ENCODE data around the gene RPAIN. TPM values are rescaled to one million over a fixed set of nuclear protein-coding genes. Genes with fewer than 3 reads are reported as not detected.

RPAIN gene
- total and polyA plus RNA-seq, 2 donors (not counting 1 experiment from before 2014, with no cell fraction given): 73.9 to 125 TPM

DNA sequence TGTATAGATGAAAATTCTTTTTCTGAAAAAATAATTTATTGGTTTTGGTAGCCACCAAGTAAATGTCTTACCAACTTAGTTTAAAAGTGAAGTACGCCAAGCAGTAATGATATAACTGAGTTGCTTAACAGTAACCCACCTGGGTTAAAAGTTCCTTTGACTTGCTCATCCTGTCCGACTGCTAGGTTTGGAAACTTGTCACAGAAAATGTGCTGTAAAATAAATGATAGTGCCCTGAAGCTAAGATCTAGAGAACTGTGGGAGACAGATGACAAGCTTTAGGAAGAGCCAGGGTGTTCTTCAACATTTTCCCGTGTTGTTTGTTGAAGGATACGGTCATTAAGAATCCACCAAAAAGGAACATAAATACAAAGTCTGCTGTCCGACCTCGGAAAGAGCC lies 61.0 kb downstream of the RPAIN start:
- no peaks in the 10 kb centered on the region for H3K27me3 Mint-ChIP-seq
- peaks cover 0 to 1% (median 0%) of the 10 kb centered on the region in 3 donors for H3K9me3 ChIP-seq (ENCODE audit: control extremely low read depth in 1 of 3, control insufficient read depth in 2 of 3, insufficient read depth in 1 of 3, low read length in 2 of 3)
- 80% methylated on average over 1 of the region's 6 CpGs for WGBS (ENCODE audit: insufficient coverage)
- H3K4me3 Mint-ChIP-seq: no peak overlapping the region
- H2AFZ ChIP-seq (ENCODE audit: insufficient read depth, low read depth, low read length, poor library complexity, severe bottlenecking): no peak overlapping the region
- CTCF ChIA-PET: no interaction called here
- peaks cover 9 to 15% of the 10 kb centered on the region in 2 donors for H3K4me1 ChIP-seq (ENCODE audit: control insufficient read depth in 2 of 2, insufficient read depth in 2 of 2, low read length in 2 of 2)
- no peak overlapping the region for H3K9ac ChIP-seq (ENCODE audit: low read length)
- peaks cover 26 to 80% of the 10 kb centered on the region in 2 experiments for H3K36me3 ChIP-seq (replicated peaks in 1 of 2; ENCODE audit: control extremely low read depth in 1 of 2, control insufficient read depth in 1 of 2, extremely low read depth in 1 of 2, insufficient read depth in 2 of 2, low read length in 1 of 2)
- no peak overlapping the region for H3K27ac ChIP-seq (ENCODE audit: low read length in 2 of 2)
- POLR2A ChIA-PET: no interaction called here
- H3K4me3 ChIP-seq (ENCODE audit: control extremely low read depth in 1 of 5, extremely low read depth in 1 of 5, insufficient read depth in 1 of 5, low read depth in 2 of 5, low read length in 4 of 5): no peak overlapping the region
- H3K27me3 ChIP-seq (replicated peaks in 1 of 4; ENCODE audit: control extremely low read depth in 1 of 4, control insufficient read depth in 3 of 4, insufficient read depth in 4 of 4, low read length in 3 of 4): no peaks in the 10 kb centered on the region
- no peak overlapping the region for H3K4me2 ChIP-seq (replicated peaks; ENCODE audit: low read depth, low read length, poor library complexity, severe bottlenecking)
- ATAC-seq (ENCODE audit: low read depth) (no peak), DNase-seq (no peak)
- peaks cover 33% of the 10 kb centered on the region for H4K20me1 ChIP-seq (ENCODE audit: control insufficient read depth, insufficient read depth, low read length, poor library complexity, severe bottlenecking)
- no peaks in the 10 kb centered on the region for H3K9me3 Mint-ChIP-seq (ENCODE audit: insufficient read depth)
- intact Hi-C loops (cut with micrococcal nuclease): loop anchor here (10.0 kb wide), 1 partner anchor 1174 kb away; the partner anchor contains the start of genes C17orf100 and MED31
- TF ChIP-seq, protein P1, sequence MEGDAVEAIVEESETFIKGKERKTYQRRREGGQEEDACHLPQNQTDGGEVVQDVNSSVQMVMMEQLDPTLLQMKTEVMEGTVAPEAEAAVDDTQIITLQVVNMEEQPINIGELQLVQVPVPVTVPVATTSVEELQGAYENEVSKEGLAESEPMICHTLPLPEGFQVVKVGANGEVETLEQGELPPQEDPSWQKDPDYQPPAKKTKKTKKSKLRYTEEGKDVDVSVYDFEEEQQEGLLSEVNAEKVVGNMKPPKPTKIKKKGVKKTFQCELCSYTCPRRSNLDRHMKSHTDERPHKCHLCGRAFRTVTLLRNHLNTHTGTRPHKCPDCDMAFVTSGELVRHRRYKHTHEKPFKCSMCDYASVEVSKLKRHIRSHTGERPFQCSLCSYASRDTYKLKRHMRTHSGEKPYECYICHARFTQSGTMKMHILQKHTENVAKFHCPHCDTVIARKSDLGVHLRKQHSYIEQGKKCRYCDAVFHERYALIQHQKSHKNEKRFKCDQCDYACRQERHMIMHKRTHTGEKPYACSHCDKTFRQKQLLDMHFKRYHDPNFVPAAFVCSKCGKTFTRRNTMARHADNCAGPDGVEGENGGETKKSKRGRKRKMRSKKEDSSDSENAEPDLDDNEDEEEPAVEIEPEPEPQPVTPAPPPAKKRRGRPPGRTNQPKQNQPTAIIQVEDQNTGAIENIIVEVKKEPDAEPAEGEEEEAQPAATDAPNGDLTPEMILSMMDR (IDR thresholded peaks at IDR 0.05): no peak
- no peak for TF ChIP-seq EZH2 (IDR thresholded peaks at IDR 0.05; ENCODE audit: borderline replicate concordance, insufficient read depth, low read depth, low read length, poor library complexity, severe bottlenecking)
- no peak overlapping the region for H3K27ac Mint-ChIP-seq
- peaks cover 28% of the 10 kb centered on the region for H3K4me1 Mint-ChIP-seq
- peaks cover 57% of the 10 kb centered on the region for H3K79me2 ChIP-seq (ENCODE audit: control insufficient read depth, insufficient read depth, low read length)

DNA sequence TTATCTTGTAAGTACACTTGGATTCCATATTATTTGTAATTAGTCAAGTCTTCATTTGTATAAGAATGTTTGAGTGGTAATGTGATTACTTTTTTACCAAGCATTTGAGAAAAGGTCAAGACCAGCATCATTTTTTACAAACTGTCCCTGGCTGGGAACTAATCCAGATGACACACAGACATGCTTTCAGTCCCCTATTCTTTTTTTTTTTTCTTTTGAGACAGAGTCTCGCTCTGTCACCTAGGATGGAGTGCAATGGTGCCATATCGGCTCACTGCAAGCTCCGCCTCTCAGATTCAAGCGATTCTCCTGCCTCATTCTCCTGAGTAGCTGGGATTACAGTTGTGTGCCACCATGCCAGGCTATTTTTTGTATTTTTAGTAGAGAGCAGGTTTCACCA lies 61.5 kb downstream of the RPAIN start:
- peaks cover 9 to 15% of the 10 kb centered on the region in 2 donors for H3K4me1 ChIP-seq (ENCODE audit: control insufficient read depth in 2 of 2, insufficient read depth in 2 of 2, low read length in 2 of 2)
- H3K9me3 ChIP-seq (ENCODE audit: control extremely low read depth in 1 of 3, control insufficient read depth in 2 of 3, insufficient read depth in 1 of 3, low read length in 2 of 3): peaks cover 0 to 1% (median 0%) of the 10 kb centered on the region in 3 donors
- Mint-ChIP-seq H3K4me3 (no peak overlapping the region), H3K27me3 (no peaks in the 10 kb centered on the region), H3K4me1 (peaks cover 28% of the 10 kb centered on the region), H3K27ac (no peak overlapping the region), H3K9me3 (ENCODE audit: insufficient read depth) (no peaks in the 10 kb centered on the region)
- POLR2A ChIA-PET: no interaction called here
- ATAC-seq (ENCODE audit: low read depth): no peak
- WGBS (ENCODE audit: insufficient coverage): 100% methylated on average over 4 of the region's 4 CpGs
- CTCF ChIA-PET: no interaction called here
- TF ChIP-seq EZH2 (IDR thresholded peaks at IDR 0.05; ENCODE audit: borderline replicate concordance, insufficient read depth, low read depth, low read length, poor library complexity, severe bottlenecking): no peak
- TF ChIP-seq, protein P1 (IDR thresholded peaks at IDR 0.05): no peak
- no peak overlapping the region for H3K4me3 ChIP-seq (ENCODE audit: control extremely low read depth in 1 of 5, extremely low read depth in 1 of 5, insufficient read depth in 1 of 5, low read depth in 2 of 5, low read length in 4 of 5)
- no peak overlapping the region for H2AFZ ChIP-seq (ENCODE audit: insufficient read depth, low read depth, low read length, poor library complexity, severe bottlenecking)
- intact Hi-C loops (cut with micrococcal nuclease): loop anchor here (10.0 kb wide), 1 partner anchor 1173 kb away; the partner anchor contains the start of genes C17orf100 and MED31
- H3K36me3 ChIP-seq (replicated peaks in 1 of 2; ENCODE audit: control extremely low read depth in 1 of 2, control insufficient read depth in 1 of 2, extremely low read depth in 1 of 2, insufficient read depth in 2 of 2, low read length in 1 of 2): peaks cover 26 to 79% of the 10 kb centered on the region in 2 experiments
- no peak overlapping the region for H3K27ac ChIP-seq (ENCODE audit: low read length in 2 of 2)
- DNase-seq: no peak
- H3K9ac ChIP-seq (ENCODE audit: low read length): no peak overlapping the region
- no peaks in the 10 kb centered on the region for H3K27me3 ChIP-seq (replicated peaks in 1 of 4; ENCODE audit: control extremely low read depth in 1 of 4, control insufficient read depth in 3 of 4, insufficient read depth in 4 of 4, low read length in 3 of 4)
- peaks cover 33% of the 10 kb centered on the region for H4K20me1 ChIP-seq (ENCODE audit: control insufficient read depth, insufficient read depth, low read length, poor library complexity, severe bottlenecking)
- H3K79me2 ChIP-seq (ENCODE audit: control insufficient read depth, insufficient read depth, low read length): peaks cover 57% of the 10 kb centered on the region
- no peak overlapping the region for H3K4me2 ChIP-seq (replicated peaks; ENCODE audit: low read depth, low read length, poor library complexity, severe bottlenecking)

Other genes with a start within 250 kb of the RPAIN start
- gene ZNF594, start 228.3 kb upstream of the RPAIN start, total RNA-seq: 36.2 and 38.9 TPM in 2 replicates
- gene ZNF594, start 228.3 kb upstream of the RPAIN start, polyA plus RNA-seq: 4.9 and 5.9 TPM in 2 replicates
- 87.3 and 87.4 TPM in 2 replicates for gene SCIMP, start 185.3 kb upstream of the RPAIN start, total RNA-seq
- gene SCIMP, start 185.3 kb upstream of the RPAIN start, polyA plus RNA-seq: 61.7 and 98.5 TPM in 2 replicates
- gene RABEP1, start 137.9 kb upstream of the RPAIN start, total RNA-seq: 86.1 and 91.1 TPM in 2 replicates
- 24.2 and 40.3 TPM in 2 replicates for gene RABEP1, start 137.9 kb upstream of the RPAIN start, polyA plus RNA-seq
- 221 and 238 TPM in 2 replicates for gene NUP88, start 520 bp upstream of the RPAIN start, total RNA-seq
- 210 and 214 TPM in 2 replicates for gene NUP88, start 520 bp upstream of the RPAIN start, polyA plus RNA-seq
- 60.1 and 62.2 TPM in 2 replicates for gene C1QBP, start 19.0 kb downstream of the RPAIN start, total RNA-seq
- 41.0 and 60.3 TPM in 2 replicates for gene C1QBP, start 19.0 kb downstream of the RPAIN start, polyA plus RNA-seq
- 10.8 and 12.8 TPM in 2 replicates for gene DHX33, start 48.8 kb downstream of the RPAIN start, total RNA-seq
- 6.4 and 7.2 TPM in 2 replicates for gene DHX33, start 48.8 kb downstream of the RPAIN start, polyA plus RNA-seq
- 70.0 and 74.2 TPM in 2 replicates for gene DERL2, start 66.0 kb downstream of the RPAIN start, total RNA-seq
- 34.8 and 53.2 TPM in 2 replicates for gene DERL2, start 66.0 kb downstream of the RPAIN start, polyA plus RNA-seq
- gene MIS12, start 66.4 kb downstream of the RPAIN start, total RNA-seq: 33.2 and 41.1 TPM in 2 replicates
- 20.9 and 29.0 TPM in 2 replicates for gene MIS12, start 66.4 kb downstream of the RPAIN start, polyA plus RNA-seq
- 141 and 149 TPM in 2 replicates for gene NLRP1, start 164.3 kb downstream of the RPAIN start, total RNA-seq
- 182 and 189 TPM in 2 replicates for gene NLRP1, start 164.3 kb downstream of the RPAIN start, polyA plus RNA-seq

All from B cell (primary cell).